Skeletal muscle satellite cell (primary cell): ENCODE measurements around the gene DENND1B.
"Not testable (repeated sequence)": the region's sequence is repeated elsewhere in the genome, so short reads cannot be mapped to it uniquely, and the experiment has no call there.

Experiments used
- H3K27me3 ChIP-seq: 2 replicates; pipeline ENCODE4 v1.7.0; 2013; ENCODE audit warnings: low read length; ENCODE audit not compliant: control insufficient read depth, insufficient read depth
- H3K36me3 ChIP-seq: 2 replicates; pipeline ENCODE4 v1.7.0; 2013; ENCODE audit warnings: mild to moderate bottlenecking, control low read depth, low read length; ENCODE audit not compliant: insufficient read depth
- H3K4me1 ChIP-seq: 2 replicates; pipeline ENCODE4 v1.7.0; 2013; ENCODE audit warnings: low read length; ENCODE audit not compliant: control insufficient read depth, insufficient read depth
- H3K4me2 ChIP-seq: 2 replicates; pipeline ENCODE4 v1.7.0; 2013; ENCODE audit warnings: mild to moderate bottlenecking, low read length
- H3K4me3 ChIP-seq: 2 replicates; pipeline ENCODE4 v1.7.0; 2013; ENCODE audit warnings: low read length
- H3K9ac ChIP-seq: 2 replicates; pipeline ENCODE4 v1.7.0; 2013; ENCODE audit warnings: mild to moderate bottlenecking, low read depth, low read length, moderate library complexity
- H3K9me3 ChIP-seq: replicated peaks from 2 replicates; pipeline ENCODE4 v1.7.0; 2013; ENCODE audit warnings: mild to moderate bottlenecking, control low read depth, low read length

Gene DENND1B

DNA sequence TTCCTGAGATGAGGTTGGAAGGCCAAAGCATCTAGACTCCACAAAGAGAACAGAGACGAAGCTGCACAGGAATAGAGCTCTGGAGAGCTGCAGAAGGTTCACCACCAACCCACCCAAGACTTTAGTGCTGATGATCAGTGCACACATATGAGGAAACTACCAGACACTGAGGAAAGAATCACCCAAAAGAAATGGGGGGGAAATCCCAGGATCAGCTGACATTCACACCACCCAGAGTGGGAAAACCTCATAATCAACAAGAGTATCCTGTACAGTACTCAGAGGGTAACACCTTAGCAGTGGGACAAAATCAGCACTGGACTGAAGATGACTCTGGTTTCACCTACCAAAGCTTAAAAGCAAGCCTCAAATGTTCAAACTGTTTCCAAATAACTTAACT lies 36.4 kb downstream of the DENND1B start:
- H3K4me3 ChIP-seq = no peak overlapping the region
- H3K27me3 ChIP-seq = no peaks in the 10 kb centered on the region
- H3K9me3 ChIP-seq = no peaks in the 10 kb centered on the region
- H3K9ac ChIP-seq = no peak overlapping the region
- H3K4me1 ChIP-seq = peaks cover 4% of the 10 kb centered on the region
- H3K36me3 ChIP-seq = no peaks in the 10 kb centered on the region
- no peak overlapping the region for H3K4me2 ChIP-seq

DNA sequence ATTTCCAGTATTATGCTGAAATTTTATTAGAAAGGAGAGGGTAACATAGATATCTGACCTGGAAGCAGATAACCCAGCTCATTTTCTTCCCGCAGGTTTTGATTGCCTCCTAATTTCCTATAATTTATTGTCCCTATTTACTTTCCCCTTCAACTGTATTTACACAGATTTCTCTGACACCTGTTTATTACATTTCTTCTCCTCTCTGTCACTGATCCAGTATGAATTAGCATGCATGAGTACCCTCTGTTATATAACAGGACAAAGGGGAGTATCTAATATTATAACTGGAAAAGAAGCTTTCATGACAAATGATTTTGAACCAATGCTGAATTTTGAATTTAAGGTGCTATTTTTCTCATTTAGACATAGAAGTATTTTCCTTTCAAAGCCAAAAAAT lies 37.4 kb downstream of the DENND1B start:
- no peaks in the 10 kb centered on the region for H3K36me3 ChIP-seq
- no peaks in the 10 kb centered on the region for H3K27me3 ChIP-seq
- no peak overlapping the region for H3K9ac ChIP-seq
- H3K4me2 ChIP-seq = no peak overlapping the region
- H3K4me3 ChIP-seq = no peak overlapping the region
- peaks cover 4% of the 10 kb centered on the region for H3K4me1 ChIP-seq
- H3K9me3 ChIP-seq = no peaks in the 10 kb centered on the region

DNA sequence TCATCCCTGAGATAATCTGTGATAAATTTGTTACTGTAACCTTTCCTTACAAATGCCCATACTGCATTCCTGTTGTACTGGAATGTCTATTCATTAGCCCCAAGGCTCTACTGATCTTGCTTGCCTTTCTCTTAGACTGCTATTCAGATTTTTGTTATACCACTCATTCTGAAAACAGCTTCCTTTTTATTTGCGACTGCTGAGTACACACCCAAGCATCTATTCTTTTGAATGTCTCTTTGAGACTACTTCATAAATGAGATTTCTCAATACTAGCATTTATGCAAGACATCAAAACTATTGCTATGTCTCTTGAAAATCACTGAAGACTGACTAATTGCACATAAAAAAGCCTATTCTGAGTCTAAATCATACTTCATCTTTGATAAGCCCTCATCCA lies 38.6 kb downstream of the DENND1B start:
- H3K9me3 ChIP-seq = no peaks in the 10 kb centered on the region
- H3K36me3 ChIP-seq = no peaks in the 10 kb centered on the region
- H3K4me1 ChIP-seq = peaks cover 4% of the 10 kb centered on the region
- H3K4me2 ChIP-seq = no peak overlapping the region
- H3K27me3 ChIP-seq = no peaks in the 10 kb centered on the region
- no peak overlapping the region for H3K4me3 ChIP-seq
- H3K9ac ChIP-seq = no peak overlapping the region

DNA sequence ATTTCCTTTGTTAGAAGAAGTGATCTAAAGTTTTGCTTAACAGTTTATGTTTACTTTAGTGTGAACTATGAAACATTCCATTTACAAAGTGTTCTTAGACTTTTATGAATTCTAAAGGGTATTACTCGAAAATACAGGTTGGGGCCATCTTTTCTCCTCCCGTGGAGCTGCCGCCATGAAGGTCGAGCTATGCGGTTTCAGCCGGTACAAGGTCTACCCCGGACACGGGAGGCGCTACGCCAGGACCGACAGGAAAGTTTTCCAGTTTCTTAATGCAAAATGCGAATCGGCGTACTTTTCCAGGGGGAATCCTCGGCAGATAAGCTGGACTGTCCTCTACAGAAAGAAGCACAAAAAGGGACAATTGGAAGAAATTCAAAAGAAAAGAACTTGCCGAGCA lies 39.8 kb downstream of the DENND1B start:
- H3K36me3 ChIP-seq = no peaks in the 10 kb centered on the region
- peaks cover 4% of the 10 kb centered on the region for H3K4me1 ChIP-seq
- H3K27me3 ChIP-seq = no peaks in the 10 kb centered on the region
- H3K9me3 ChIP-seq = no peaks in the 10 kb centered on the region
- H3K9ac ChIP-seq = no peak overlapping the region
- H3K4me3 ChIP-seq = no peak overlapping the region
- no peak overlapping the region for H3K4me2 ChIP-seq

DNA sequence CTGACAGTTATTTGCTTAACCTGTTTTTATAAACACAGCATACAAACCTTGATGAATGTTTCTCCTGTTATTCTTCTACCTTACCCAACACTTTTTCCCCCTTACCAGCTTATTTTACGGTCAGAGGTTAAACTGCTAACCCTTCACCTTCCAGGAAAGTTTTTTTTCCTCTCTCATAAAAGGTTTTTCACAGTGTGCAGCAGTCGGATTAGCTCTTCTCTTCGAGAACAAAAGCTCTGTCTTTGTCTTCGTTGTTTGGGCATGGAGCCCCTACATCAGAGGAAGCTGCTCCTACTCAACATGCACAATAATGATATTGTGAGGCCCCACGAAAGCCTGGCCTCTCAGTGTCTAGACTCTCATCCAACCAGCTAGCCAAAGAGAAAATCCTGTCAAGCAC lies 42.0 kb downstream of the DENND1B start:
- Histone ChIP-seq H3K9me3 (no peaks in the 10 kb centered on the region), H3K36me3 (no peaks in the 10 kb centered on the region), H3K9ac (no peak overlapping the region), H3K4me3 (no peak overlapping the region), H3K4me1 (peaks cover 4% of the 10 kb centered on the region), H3K27me3 (no peaks in the 10 kb centered on the region), H3K4me2 (no peak overlapping the region)

DNA sequence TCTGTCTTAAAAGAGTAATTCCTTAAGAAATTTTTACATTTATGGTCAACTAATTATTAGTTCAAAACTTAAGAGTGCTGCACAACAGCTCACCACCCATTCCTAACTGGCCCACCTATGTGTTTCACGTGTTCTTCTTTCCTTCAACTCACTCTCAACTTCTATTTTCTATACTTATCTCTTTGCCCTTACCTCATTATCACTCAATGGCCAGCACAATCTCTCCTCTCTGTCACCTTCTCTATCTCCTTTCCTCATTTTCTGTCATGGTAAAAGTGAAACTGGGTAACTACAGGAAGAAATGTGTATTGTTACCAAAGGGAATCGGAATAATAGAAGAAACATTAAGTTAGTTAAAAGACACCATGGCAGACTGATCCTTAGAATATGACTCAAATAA lies 43.1 kb downstream of the DENND1B start:
- no peak overlapping the region for H3K4me2 ChIP-seq
- no peaks in the 10 kb centered on the region for H3K9me3 ChIP-seq
- H3K36me3 ChIP-seq = no peaks in the 10 kb centered on the region
- no peaks in the 10 kb centered on the region for H3K27me3 ChIP-seq
- H3K9ac ChIP-seq = no peak overlapping the region
- H3K4me1 ChIP-seq = peaks cover 3% of the 10 kb centered on the region
- no peak overlapping the region for H3K4me3 ChIP-seq

DNA sequence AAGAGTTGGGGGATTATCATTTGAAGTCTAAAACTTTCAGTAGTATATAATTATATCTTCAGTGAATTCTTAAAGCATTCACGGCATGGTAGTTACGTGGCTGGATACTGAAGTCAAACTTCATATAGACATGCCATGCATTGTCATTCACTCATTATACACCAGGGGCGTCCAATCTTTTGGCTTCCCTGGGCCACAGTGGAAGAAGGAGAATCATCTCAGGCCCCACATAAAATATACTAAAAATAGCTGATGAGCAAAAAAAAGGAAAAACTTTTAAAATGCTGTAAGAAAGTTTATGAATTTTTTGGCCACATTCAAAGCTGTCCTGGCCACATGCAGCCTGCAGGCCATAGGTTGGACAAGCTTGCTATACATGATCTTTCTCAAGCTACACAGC lies 43.8 kb downstream of the DENND1B start:
- H3K4me1 ChIP-seq = no peaks in the 10 kb centered on the region
- no peaks in the 10 kb centered on the region for H3K27me3 ChIP-seq
- no peaks in the 10 kb centered on the region for H3K36me3 ChIP-seq
- no peak overlapping the region for H3K9ac ChIP-seq
- H3K4me3 ChIP-seq = no peak overlapping the region
- no peaks in the 10 kb centered on the region for H3K9me3 ChIP-seq
- no peak overlapping the region for H3K4me2 ChIP-seq

DNA sequence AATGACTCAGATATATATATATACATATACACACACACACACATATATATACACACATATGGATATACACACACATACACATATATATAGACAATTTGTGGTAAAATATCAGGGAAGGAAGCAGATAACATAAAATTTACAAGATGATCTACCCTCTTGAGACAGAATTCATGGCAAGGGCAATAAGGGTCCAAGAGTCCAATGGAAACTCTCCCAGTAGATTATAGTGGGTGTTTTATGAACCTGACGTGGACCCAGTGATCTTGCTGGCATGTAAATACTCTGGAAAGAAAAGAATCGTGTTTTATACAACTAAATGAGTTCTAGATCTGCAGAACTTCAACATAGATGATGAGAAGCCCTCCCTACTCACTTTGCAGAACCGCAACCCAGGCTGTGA lies 49.3 kb downstream of the DENND1B start:
- Histone ChIP-seq H3K9me3 (peaks cover 5% of the 10 kb centered on the region), H3K4me1 (no peaks in the 10 kb centered on the region), H3K36me3 (no peaks in the 10 kb centered on the region), H3K9ac (no peak overlapping the region), H3K4me3 (no peak overlapping the region), H3K27me3 (no peaks in the 10 kb centered on the region), H3K4me2 (no peak overlapping the region)

DNA sequence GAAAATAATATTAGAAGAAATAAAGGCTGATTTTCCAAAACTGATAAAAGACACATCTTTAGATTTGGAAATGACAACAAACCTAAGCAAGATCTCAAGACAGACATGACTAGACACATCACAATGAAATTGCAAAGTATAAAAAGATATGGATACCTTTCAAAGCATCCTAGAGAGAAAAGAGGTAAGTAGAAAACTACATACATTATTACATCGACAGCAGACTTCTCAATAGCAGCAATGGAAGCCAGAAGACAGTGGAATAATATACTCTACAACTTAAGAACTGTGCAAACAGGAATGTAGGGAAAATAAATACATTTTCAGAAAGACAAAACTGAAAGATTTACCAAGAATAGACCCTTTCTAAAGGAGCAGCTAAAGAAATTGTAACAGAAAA lies 50.2 kb downstream of the DENND1B start:
- Histone ChIP-seq H3K9me3 (peaks cover 5% of the 10 kb centered on the region), H3K36me3 (no peaks in the 10 kb centered on the region), H3K27me3 (no peaks in the 10 kb centered on the region), H3K4me3 (no peak overlapping the region), H3K9ac (no peak overlapping the region), H3K4me2 (no peak overlapping the region), H3K4me1 (no peaks in the 10 kb centered on the region)

DNA sequence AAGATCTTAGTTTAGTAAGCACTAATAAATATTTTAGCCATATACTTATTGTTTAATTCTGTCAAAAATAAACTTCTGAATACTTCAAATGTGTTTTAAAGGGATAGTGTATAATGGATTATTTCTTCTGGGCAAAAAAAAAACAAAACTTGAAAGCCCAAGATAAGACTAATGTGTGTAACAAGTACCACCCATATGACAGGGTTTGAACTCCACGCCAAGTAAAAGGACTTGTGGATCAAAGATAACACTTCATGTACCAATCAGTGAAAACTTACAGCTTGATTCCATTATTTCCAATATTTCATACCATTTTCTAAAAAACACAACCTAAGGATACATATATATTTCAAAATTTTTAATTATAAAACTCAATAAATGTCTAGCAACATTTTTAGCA lies 59.5 kb downstream of the DENND1B start:
- no peak overlapping the region for H3K9ac ChIP-seq
- H3K4me2 ChIP-seq = no peak overlapping the region
- H3K4me3 ChIP-seq = no peak overlapping the region
- no peaks in the 10 kb centered on the region for H3K4me1 ChIP-seq
- H3K9me3 ChIP-seq = no peaks in the 10 kb centered on the region
- no peaks in the 10 kb centered on the region for H3K36me3 ChIP-seq
- H3K27me3 ChIP-seq = no peaks in the 10 kb centered on the region

DNA sequence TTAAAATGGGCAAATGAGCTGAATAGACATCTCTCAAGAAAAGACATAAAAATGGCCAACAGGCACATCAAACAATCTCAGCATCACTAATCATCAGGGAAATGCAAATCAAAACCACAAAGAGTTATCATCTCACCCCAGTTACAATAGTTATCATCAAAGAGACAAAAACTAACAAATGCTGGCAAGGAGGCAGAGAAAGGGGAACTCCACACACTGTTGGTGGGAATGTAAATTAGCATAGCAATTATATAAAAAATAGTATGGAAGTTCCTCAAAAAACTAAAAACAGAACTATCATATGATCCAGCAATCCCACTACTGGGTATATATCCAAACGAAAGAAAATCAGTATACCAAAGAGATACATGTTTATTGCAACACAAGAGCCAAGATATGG lies 68.7 kb downstream of the DENND1B start:
- Histone ChIP-seq H3K4me3 (no peak overlapping the region), H3K9ac (no peak overlapping the region), H3K4me2 (no peak overlapping the region), H3K9me3 (no peaks in the 10 kb centered on the region), H3K4me1 (no peaks in the 10 kb centered on the region), H3K36me3 (no peaks in the 10 kb centered on the region), H3K27me3 (no peaks in the 10 kb centered on the region)

DNA sequence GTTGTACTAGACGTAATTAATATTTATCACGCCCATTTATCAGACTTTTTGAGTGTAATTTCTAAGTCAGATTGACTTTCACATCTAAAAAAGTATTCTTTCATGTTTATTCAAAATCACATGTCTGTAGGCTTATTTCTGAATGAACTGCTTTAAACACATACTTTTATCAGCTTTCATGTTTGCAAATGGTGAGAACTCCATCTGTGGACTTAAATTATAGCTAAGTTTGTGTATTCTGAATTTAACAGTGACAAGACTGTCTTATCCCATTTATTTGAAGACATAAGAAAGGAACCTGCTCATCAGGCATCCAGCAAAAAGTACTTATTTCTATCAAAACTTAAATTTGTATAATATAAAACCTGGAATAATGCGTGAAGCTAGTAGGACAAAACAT lies 69.3 kb downstream of the DENND1B start:
- Histone ChIP-seq H3K36me3 (no peaks in the 10 kb centered on the region), H3K27me3 (no peaks in the 10 kb centered on the region), H3K4me2 (no peak overlapping the region), H3K9me3 (no peaks in the 10 kb centered on the region), H3K4me3 (no peak overlapping the region), H3K4me1 (no peaks in the 10 kb centered on the region), H3K9ac (no peak overlapping the region)

DNA sequence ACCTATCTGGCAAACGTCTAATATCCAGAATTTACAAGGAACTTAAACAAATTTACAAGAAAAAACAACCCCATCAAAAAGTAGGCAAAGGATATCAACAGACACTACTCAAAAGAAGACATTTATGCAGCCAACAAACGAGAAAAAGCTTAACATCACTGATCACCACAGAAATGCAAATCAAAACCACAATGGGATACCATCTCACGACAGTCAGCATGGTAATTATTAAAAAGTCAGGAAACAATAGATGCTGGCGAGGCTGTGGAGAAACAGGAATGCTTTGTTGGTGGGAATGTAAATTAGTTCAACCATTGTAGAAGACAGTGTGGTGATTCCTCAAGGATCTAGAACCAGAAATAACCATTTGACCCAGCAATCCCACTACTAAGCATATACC lies 74.6 kb downstream of the DENND1B start:
- not testable (repeated sequence) for H3K4me2 ChIP-seq, H3K4me3 ChIP-seq, H3K36me3 ChIP-seq, H3K4me1 ChIP-seq, H3K27me3 ChIP-seq, H3K9me3 ChIP-seq, H3K9ac ChIP-seq
